HG02623 (cell line): ENCODE results near the gene KANSL3.
"Not testable (repeated sequence)": the region's sequence is repeated elsewhere in the genome, so short reads cannot be mapped to it uniquely, and the experiment has no call there.

Source experiments
- ATAC-seq: cut with Tn5 transposase; IDR thresholded peaks from one replicate; pipeline ENCODE4 v1.9.1; 2021; ENCODE audit warnings: moderate library complexity; ENCODE audit not compliant: unreplicated experiment

Gene KANSL3

GRCh38 chr2:96564026-96564425 is 74.1 kb downstream of the KANSL3 start:
- no peak for ATAC-seq

- no peak for ATAC-seq
Observed at GRCh38 chr2:96558485-96558884, 79.6 kb downstream of the KANSL3 start.

DNA sequence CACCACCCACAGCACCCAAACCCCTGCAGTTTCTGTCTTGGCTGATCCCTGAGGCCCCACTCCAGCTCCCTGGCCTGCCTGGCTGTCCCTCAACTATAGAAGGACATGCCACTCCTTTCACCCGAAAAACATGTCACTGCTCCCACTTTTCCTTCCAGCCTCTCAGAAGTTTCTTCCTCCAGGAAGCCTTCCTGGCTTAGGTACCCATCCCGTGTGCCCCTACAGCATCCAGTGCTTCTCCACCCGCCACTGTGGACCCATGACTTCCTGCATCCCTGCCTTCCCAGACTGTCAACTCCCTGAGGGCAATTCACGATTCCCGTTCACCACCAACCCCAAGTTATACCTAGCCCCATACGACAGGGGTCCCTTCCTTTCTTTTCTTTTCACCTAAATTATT is 80.1 kb downstream of the KANSL3 start:
- ATAC-seq = no peak

DNA sequence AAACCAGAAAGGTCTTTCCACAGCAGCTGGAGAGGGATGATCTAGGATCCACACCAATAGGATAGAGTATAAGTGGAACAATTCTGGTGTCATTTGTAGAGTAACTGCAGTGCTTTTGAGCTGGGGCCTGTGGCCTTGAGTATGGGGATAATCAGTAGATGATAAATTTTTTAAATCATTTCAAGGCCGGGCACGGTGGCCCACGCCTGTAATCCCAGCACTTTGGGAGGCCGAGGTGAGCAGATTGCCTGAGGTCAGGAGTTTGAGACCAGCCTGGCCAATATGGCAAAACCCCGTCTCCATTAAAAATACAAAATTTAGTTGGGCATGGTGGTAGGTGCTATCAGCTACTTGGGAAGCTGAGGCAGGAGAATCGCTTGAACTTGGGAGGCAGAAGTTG is 80.7 kb downstream of the KANSL3 start:
- ATAC-seq = not testable (repeated sequence)

DNA sequence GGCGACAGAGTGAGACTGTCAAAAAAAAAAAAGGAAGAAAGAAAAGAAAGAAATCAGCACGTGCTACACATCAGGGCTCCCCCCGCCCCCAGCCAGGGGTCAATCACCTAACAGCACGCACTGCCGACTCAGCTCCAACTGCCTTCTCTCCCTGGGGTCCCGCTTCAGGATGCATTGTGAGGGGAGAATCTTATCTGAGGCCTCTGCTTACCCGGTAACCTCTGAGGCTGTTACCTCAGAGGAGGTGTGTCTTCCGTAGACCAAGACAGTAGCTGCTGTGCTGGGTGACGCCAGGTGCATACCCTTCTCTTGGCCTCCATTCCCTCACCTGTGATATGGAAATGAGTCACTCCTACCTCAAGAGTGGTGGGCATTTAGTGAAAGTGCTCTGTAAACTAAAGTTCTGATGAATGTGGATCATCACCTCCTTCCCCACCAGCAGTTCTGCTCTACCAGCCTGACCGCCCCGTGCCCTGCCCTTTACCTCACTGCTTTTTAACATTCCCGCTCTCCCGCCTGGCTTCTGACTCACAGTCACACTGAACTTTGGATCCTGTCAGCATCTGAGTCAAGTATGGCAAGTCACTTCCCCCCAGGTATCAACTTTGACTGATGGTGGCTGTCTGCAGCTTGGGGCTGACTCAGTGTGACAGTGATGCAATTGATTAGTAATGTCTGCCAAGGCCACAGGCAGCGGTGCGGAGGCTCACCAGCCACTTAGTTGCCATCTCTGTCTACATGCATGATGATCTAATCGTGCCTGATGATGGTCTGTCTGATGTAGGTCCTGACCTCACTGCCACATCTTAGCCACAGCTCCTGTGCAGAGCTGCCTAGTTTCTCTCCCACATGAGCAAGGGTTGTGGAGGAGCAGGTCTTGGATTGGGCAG is 81.4 kb downstream of the KANSL3 start:
- no peak for ATAC-seq

DNA sequence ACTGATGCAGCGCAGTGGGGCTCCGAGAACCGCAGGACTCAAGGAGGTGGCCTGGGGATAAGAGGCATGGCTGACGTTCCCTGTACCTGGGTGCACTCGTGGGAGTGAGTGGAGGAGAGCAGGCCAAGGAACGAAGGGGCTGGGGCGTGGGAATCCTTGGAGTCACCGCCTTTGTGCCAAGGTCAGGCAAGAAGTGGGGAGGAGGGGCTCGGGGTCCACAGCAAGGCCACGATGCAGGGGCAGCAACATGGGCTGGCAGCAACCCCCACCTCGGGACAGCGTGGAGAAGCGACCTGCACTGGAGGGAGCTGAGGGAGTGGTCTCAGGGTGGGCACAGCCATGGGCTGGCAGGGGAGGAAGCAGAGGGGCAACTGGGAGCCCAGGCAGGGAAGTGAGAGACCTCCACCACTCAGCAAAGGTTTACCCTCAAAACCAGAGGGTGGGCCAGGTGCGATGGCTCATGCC is 82.9 kb downstream of the KANSL3 start:
- no peak for ATAC-seq

DNA sequence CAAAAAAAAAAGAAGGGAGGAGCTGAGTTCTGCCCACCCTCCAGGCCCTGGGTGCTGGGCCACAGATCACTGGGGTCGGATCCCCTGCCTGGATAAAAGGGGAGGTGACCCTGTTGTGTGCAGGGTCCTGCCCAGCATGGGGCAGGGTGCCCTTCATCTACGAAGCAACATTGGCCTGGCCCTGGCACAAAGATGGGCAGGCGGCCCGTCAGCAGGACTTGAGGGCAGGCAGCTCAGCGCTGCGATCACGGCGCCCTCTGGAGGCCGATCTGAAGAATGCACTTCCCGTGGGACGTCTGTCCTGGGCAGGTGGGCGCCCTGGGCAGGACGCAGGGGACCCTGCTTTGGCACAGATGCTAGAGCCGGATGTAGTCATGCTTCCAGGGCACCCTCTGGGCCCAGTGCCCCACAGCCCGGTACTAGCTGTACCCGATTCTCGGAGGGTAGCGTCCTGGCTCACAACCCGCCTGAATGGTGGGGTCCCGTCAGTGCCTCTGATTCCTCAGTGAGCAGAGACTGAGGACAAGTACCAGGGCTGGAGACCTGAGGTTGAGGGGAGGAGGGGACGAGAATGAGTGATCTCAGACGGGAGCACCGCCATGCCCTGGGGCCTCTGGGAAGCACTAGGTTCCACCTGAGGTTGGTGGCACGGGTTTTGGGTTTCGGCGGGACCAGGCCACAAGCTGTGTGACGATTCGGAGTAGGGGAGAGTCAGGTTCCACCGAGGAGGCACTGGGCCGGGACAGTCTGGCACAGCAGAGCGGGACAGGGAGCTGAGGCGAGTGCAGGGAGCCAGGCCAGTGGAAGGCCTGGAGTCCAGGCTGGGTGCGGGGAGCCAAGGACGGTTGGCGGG is 83.6 kb downstream of the KANSL3 start:
- ATAC-seq = no peak

- not testable (repeated sequence) for ATAC-seq
Observed at GRCh38 chr2:96553957-96554292, 84.2 kb downstream of the KANSL3 start.

DNA sequence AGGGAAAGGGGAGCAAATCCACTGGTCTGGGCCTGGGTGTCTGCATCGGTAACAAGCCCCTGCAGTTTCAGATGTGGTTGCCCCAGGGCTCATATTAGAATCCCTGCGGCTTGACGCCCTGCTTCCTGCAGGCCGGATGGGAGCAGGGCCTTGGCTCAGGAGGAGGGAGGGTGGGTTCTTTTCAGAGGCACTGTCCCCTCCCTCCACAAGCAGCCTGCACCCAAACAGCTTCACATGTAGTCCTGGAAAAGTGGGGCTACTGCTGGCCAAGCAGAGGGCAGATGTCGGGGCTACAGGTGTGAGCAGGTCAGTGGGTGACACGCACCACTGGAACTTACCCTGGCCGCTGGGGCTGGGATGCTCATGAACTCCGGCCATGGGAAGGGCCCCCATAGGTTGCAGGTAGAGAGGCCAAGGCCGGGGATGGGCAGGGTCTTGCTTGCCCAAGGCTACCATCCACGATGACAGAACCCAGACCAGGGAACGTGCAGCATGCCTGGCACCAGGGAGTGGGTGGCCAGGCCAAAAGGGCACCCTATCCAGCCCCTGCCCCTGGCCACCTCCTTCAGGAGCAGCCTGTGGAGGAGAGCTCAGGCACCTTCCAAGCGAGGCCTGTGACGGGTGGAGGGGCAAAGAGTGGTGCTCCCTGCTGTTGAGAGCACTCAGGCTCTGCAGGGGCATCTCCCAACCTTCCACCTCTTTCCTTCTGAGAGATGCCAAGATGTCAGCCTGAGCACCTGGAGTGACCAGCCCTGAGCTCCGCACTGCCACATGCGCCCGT is 84.7 kb downstream of the KANSL3 start:
- no peak for ATAC-seq

DNA sequence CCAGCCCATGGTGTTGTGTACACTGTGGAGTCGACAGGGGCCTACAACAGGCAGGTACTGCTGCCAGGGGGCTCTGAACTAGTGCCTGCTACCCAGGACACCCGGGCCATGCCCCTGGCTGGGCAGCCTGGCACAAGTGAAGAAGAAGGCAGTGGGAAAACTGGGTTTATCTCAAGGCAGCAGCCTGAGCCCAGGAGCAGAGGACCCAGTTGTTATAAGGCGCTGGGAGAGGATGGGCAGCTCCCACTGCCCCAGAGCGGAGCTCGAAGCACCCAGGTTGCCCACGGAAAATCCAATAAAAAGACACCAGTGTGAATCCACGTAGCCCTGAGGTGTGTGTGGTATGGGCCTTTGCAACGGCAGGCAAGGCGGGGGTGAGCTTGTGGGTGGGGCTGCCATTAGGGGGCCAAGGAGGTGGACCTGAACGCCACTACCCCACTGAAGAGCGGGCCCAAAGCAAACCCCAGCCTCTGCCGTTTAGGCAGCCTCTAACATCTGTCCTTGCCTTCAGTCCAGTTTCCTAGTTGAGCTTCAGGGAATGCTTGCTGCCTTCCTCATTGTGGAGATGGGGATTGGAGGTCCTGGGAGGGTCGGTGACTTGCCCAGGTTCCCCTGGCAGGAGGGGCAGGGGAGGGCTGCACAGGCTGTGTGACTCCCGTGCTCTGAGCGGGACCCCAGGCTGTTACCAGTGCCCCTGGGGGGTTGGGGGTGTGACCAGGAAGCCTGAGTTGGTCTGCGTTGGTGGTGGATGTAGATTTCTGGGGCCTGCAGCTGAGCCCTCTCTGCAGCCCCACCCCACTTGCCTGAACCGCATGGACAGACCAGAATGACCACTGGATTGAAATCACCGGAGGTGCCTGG is 85.6 kb downstream of the KANSL3 start:
- ATAC-seq = no peak

DNA sequence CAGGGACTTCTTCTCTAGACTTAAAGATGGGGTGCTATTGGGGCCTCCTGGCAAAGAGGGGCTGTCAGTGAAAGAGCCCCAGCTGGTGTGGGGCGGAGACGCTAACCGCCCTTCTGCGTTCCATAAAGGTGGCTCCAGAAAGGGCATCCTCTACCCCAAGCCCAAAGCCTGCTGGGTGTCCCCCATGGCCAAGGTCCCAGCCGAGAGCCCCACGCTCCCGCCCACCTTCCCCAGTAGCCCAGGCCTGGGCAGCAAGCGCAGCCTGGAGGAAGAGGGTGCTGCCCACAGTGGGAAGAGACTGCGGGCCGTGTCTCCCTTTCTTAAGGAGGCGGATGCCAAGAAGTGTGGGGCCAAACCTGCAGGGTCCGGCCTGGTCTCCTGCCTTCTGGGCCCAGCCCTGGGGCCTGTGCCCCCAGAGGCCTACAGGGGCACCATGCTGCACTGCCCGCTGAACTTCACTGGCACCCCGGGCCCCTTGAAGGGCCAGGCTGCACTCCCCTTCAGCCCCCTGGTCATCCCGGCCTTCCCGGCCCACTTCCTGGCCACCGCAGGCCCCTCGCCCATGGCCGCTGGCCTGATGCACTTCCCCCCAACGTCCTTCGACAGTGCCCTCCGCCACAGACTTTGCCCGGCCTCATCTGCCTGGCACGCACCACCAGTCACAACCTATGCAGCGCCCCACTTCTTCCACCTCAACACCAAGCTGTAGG is 86.4 kb downstream of the KANSL3 start:
- ATAC-seq = no peak

DNA sequence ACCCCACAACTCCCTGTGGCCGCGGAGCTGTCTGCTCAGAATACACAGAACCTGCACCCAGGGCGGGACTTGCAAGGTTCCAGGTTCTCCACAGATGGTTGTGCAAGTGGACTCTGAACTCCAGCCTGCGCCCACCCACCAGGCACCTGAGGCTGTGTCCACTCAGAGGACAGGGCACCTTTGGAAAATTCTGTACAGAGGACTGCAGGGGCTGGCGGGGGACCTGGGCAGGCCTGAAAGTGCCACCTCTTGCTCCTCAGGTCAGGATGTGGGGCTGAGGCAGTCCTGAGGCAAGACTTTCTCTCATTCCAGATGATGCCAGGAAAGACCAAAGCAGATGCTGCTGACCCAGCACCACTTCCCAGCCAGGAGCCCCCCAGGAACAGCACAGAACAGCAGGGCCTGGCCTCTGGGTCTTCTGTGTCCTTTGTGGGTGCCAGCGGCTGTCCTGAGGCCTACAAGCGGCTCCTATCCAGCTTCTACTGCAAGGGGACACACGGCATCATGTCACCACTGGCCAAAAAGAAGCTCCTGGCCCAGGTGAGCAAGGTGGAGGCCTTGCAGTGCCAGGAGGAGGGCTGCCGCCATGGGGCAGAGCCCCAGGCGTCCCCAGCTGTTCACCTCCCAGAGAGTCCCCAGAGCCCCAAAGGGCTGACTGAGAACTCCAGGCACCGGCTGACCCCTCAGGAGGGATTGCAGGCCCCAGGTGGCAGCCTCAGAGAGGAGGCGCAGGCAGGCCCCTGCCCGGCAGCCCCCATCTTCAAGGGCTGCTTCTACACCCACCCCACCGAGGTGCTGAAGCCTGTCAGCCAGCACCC is 87.1 kb downstream of the KANSL3 start:
- no peak for ATAC-seq

DNA sequence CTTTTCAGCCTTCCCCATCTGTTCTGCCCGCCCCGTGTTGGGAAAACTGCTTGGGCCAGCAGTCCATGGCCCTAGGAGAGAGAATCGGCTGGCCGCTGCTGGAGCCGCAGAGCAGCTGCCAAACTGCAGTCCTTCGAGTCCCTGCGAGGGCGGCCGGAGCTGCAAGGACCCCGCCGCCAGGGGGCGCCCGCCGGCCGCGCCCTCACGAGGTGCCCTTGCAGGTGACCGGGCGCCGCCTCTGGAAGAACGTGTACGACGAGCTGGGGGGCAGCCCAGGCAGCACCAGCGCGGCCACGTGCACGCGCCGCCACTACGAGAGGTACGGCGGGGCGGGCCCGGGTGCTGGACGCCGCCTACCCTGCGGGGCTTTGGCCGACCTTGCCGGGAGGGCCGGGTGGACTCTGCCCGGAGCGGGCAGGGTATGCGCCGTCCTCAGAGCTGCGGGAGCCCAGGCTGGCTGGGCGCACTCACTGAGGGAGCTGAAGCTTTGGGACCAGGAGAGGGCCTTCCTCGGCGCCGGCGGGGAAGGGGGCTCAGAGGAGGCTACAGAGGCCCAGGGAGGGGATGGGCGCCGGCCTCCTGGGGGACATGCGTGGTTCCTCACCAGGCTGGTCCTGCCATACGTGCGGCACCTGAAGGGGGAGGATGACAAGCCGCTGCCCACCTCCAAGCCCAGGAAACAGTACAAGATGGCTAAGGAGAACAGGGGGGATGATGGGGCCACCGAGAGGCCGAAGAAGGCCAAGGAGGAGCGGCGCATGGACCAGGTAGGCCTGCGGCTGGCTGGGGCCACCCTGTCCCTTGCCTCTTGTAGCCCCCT is 87.9 kb downstream of the KANSL3 start:
- ATAC-seq = no peak

DNA sequence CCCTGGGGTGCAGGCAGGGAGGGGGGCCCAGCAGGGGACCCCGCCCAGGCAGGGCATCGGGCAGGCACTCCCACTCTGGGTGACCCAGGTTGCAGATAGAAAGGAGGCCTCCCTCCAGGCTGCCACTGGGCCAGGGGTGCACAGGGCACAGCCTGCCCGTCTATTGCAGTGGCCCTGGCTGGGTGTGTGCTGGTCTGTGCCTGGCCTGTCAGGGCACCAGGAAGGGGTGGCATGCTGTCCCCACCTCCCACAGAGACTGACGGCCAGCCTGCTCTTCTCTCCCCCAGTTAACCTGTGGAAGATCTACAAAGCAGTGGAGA is 88.7 kb downstream of the KANSL3 start:
- ATAC-seq = no peak

GRCh38 chr2:96548558-96549465 is 89.3 kb downstream of the KANSL3 start:
- no peak for ATAC-seq

DNA sequence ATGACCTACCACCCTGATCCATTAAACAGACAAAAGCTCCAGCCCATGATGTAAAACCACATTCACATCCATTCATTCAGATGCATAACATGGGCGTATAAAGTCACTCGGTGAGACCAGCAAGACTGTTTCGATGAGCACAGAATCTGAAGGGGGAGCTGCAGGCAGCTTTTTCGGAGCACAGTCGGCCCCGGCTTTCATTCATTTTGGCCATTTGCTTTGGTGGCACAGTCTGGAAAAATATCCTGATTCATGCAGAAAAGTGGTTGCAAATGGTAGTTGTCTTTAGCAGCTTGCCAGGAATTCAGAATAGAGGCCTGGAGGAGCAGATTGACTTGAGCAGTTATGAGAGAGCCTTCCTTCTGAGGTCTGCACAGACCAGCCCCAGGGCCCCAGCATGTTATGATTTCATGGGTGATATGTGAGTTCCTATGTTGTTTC is 90.4 kb downstream of the KANSL3 start:
- no peak for ATAC-seq

GRCh38 chr2:96547203-96547641 is 90.9 kb downstream of the KANSL3 start:
- ATAC-seq = no peak
